HG03060 (cell line): Measurements from ENCODE around the gene FAM53A.

ENCODE experiments used
- ATAC-seq: cut with Tn5 transposase; IDR thresholded peaks from one replicate; pipeline ENCODE4 v1.9.1; 2021; ENCODE audit warnings: low read depth, moderate number of reproducible peaks; ENCODE audit not compliant: unreplicated experiment

The FAM53A gene

GRCh38 chr4:1626151-1626550 lies 58.0 kb downstream of the FAM53A start:
- ATAC-seq = no peak

- no peak for ATAC-seq
These were observed 58.4 kb downstream of the FAM53A start for GRCh38 chr4:1625600-1626138.

GRCh38 chr4:1624519-1624910 lies 59.6 kb downstream of the FAM53A start:
- ATAC-seq = no peak

GRCh38 chr4:1623821-1624518 lies 60.1 kb downstream of the FAM53A start:
- ATAC-seq = no peak

GRCh38 chr4:1623400-1623799 lies 60.7 kb downstream of the FAM53A start:
- ATAC-seq = no peak

GRCh38 chr4:1622956-1623355 lies 61.2 kb downstream of the FAM53A start:
- ATAC-seq = no peak

- no peak for ATAC-seq
These were observed 61.9 kb downstream of the FAM53A start for GRCh38 chr4:1622238-1622637.

- no peak for ATAC-seq
These were observed 62.6 kb downstream of the FAM53A start for GRCh38 chr4:1621526-1621925.

GRCh38 chr4:1619151-1619672 lies 64.9 kb downstream of the FAM53A start:
- ATAC-seq = no peak

GRCh38 chr4:1618438-1618837 lies 65.7 kb downstream of the FAM53A start:
- no peak for ATAC-seq

GRCh38 chr4:1616557-1616930 lies 67.6 kb downstream of the FAM53A start:
- no peak for ATAC-seq

- no peak for ATAC-seq
These were observed 68.1 kb downstream of the FAM53A start for GRCh38 chr4:1615786-1616556.

- no peak for ATAC-seq
These were observed 69.1 kb downstream of the FAM53A start for GRCh38 chr4:1614854-1615595.

- ATAC-seq = no peak
These were observed 69.6 kb downstream of the FAM53A start for GRCh38 chr4:1614502-1614853.

- ATAC-seq = no peak
These were observed 70.1 kb downstream of the FAM53A start for GRCh38 chr4:1614049-1614448.

- ATAC-seq = no peak
These were observed 71.0 kb downstream of the FAM53A start for GRCh38 chr4:1613099-1613495.

GRCh38 chr4:1612278-1613098 lies 71.6 kb downstream of the FAM53A start:
- no peak for ATAC-seq

GRCh38 chr4:1611501-1611870 lies 72.6 kb downstream of the FAM53A start:
- ATAC-seq = no peak

GRCh38 chr4:1610791-1611500 lies 73.2 kb downstream of the FAM53A start:
- no peak for ATAC-seq
